IPS-NIHi11 (cell line): Measurements from ENCODE around the gene VPS39.

Experiments
- DNase-seq: peaks from one replicate; pipeline ENCODE4 v3.0.0; 2012; ENCODE audit warnings: mixed read lengths, low spot score

VPS39 gene

DNA sequence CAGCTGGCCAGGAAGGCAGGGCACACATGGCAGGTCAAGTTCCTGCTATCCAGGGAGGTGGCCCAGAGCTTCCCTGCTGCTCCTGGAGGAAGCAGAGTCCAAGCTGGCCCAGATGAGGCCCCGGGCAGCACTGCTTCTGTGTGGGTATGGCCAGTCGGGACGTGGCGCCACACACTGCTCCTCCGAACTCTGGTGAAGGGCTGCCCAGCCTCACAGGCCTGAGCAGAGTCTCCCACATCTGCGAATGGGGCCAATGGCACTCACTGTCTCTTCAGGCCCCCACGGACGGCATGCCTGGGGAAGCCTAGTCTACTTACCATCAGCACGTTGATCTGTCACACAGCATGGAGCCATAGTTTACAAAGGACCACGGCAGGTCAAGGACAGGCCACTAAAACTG is 49.2 kb downstream of the VPS39 start:
- DNase-seq: no peak

DNA sequence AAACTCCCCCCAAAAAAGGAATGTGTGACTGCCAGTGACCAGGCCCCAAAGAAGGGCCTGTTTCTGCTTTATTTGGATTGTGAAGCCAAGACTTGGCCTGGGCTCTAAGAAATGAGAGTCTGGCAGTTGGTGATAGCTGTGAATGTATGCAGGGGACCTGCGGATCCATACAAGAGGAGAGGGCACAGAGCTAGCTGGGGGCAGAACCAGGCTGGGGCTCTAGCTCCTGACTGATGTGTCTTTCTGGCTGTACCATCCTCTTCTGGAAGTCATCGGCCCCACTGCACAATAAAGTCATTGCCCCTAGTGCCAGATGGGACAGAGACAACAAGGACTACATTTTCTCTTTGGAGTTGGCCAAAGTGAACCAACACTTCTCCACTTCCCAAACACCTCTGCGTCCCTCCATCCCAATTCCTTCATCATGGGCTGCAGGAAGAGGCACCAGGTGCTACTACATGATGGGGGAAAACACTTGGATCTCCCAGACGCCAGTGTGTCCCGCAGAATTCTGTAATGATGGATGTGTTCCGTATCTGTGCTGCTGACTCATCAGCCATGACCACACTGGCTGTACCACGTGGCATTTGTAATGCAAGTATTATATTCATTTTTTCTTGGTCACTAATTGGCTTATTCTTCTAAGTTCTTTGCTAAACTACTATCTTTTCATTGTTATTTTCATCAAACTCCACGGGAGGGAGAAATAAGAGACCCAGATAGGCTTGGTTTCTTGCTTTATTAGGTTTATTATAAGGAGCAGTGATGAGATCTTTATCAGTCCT is 49.9 kb downstream of the VPS39 start:
- DNase-seq: no peak

DNA sequence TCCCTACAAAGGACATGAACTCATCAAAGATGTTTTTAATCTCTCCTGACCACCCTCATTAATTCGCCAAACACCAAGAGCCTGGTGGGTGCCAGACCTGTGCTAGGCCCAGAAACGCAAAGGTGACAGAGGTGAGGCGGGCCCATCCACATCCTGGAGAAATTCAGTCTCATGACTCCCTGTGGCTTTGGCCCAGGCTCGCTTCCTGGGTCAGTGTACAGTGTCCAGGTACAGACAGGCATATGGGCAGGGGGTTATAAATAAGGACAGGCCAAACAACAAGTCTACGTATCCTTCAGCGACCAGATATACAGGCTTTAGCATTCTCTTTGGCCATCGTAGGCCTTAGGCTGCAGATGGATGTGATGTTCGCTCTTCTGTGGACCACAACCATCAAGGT is 50.7 kb downstream of the VPS39 start:
- DNase-seq: no peak

DNA sequence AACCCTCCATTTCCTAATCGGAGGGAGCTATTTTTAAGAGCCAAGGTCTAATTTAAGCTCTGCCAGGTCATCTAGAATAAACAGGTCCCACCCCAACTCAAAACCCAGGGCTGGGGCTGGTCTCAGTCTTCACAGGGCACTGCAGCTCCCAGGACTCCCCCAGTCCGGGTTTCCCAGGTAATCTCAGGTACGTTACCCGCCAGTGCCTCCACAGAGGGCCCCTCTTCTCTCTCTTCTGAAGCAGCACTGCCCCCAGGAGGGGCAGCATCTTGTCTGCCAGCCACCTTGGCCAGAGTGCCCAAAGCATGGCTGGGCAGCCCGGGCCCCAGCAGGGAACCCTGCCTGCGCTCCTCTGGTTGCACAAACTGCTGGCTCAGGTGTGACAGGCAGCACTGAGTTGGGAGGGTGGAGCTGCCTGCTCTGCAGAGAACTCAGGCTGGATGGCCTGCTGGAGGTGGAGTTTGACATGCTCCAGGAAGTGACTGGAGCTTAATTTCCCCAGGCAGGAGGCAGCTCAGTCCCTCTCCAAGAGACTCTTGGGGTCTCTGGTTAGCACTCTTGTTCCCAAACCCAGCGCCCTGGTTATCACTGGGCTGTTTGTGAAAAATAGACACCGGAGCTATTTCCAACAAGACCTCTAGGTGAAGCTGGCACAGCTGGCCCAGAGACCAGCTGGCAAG is 51.7 kb downstream of the VPS39 start, which contains the start of gene PLA2G4F:
Gene PLA2G4F, minus strand, starts transcription at position 394 of the 680 bp plus-strand sequence. Its CDS starts 87 bp downstream, at position 307.
- peak; percentile 77 for DNase-seq

DNA sequence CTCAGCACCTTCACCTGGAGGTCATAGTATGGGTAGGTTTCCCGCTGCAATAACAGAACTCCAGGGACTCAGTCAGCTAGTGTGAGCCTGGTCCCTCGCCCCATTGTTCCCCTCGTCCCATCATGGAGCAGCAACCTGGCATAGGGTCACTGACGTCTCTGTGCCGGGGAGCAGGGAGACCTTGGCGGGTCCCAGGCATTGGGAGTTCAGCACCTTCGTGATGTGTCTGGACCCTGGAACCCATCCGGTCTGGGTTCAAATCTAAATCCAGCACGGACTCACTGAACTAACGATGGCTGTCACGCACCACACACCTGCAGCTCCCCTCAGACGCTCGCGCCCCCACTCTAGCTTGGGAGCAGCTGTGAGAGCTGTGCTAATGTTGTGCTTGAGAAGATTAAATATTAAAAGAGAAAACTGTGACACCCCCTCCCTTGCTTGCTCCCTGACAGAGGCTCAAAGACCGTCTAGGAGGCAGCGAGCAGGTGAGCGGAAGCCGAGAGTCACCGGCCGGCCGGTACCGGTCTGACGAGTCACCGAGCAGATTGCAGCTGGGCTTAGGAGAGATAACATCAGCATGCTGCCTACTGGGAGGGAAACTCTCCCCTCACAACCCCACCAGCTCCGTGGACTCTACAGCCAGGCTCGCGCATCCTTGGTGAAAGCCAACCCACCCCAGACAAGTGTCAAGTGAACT is 52.4 kb downstream of the VPS39 start:
- no peak for DNase-seq

DNA sequence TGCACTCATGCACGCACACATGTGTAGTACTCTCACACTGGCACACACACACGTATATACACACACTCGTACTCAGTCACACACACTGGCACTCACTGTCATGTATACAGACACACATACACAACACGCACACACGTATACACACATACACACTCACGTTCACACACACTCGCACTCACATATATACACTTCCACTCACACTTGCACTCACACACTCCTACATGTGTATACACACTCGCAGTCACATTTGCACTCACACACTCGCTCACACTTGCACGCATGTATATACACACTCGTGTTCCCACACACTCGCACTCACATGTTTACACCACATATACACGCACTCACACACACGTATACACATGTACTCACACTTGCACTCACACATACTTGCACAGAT is 53.1 kb downstream of the VPS39 start:
- DNase-seq: no peak

DNA sequence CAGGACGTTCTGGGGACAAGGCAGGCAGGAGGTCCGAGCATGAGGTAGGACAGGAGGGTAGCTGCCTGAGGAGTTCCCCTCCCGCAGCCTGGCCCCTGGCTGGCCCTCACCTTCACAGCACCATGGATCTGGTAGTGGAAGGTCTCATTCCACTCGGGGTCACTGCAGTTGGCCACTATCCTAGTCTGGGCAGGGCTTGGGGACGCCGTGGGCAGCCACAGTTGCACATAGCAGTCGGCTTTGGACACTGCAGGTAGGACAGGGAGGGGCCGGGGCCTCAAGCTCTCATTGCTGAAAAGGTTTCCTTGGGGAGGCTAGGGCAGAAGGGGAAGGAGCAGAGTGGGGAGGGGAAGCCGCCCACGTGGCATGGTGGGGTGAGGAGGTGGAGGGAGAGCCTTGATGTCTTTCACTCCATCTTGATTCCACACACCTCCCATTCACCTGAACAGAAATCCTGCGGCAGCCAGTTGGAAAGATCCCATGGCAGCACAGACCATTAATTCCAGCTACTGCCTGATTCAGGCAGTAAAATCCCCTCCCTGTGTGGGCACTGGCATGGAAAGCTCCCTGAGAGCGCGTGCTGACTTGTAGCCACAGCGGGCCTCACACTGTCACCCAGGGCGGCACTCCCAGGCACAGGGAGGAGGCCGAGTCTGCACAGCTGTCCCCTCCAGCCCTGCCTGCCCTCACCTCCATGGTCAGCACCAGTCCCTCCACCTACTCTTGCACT is 53.7 kb downstream of the VPS39 start:
- DNase-seq: no peak

DNA sequence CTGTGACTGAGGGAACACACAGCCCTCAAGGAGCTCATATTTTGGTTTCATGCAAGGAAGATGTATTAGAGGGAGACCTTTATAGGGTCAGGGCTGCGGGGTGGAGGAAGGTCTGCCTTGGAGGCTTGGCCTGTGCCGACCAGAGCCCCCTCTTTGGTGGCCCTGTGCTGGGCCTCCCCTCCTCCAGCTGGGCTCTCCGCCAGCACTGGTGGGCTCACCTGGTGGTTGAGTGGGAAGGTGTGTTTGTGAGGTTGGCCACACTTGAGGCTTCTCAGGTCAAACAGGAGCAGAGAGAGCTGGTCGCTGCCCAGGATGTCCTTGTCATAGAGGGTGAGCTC is 54.3 kb downstream of the VPS39 start:
- no peak for DNase-seq

DNA sequence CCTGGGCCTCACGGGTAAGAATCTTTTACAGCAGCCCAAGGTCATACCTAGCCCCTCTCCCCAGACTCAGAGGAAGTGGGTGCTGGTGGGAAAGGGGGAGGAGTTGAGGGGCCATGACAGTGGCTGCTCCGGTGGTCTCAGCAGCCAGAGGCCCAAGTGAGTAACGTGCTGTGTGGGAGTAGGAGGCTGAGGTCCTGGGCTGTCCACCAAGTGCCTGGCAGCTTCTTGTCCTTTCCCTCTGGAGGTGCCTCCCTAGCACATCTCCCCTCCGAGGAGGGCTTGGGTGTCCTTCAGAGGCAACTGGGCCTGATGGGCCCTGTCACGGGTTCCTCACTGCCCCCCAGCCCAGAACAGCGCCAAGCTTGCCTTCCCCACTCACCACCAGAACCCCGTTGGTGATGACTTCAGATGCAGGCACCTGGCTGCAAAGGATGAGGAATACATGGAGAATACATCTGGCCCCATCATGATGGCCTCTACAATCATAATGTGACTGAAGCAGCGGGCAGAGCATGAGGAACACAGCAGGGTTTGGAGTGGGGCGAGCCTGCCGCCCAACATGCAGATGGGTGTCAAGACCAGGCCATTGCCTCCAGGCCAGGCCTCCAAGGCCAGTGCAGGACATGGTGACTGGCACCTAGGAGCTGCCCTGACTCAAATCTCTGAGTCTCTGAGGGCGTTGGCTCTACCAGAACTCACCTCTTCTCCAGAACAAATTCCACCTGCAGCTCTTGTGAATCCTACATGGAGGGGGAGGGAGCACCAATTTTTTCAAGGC is 55.0 kb downstream of the VPS39 start:
- no peak for DNase-seq

DNA sequence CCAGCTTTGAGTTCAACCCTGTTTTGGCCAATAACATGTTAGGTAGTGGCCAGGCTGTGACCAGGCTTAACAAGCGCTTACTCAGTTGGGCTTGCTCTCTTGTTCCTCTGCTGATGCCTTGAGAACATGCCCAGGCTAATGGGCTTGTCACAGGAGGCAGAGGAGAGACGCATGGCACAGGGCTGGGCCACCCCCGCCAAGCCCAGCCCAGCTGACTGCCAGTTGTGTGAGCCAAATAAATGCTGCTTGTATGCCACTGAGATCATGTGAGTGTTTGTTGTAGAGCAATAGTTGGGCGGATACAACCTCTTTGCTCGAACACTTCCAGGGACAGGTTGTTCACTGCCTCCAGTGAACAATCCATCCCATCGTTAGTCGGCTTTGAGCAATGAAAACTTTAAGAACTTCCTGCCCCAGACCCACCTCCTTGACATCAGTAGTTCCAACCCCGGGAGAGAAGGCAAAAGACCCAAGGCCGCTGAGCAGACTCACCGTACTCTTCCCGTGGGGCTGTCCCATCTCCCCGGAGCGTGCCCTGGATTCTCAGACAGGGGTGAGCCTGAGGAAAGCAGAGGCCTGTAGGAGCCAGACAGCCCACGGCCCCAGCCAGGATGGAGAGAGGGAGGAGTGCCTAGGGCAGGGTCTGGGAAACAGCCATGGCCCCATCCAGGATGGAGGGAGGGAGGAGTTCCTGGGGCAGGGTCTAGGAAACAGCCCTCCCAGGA is 55.7 kb downstream of the VPS39 start:
- DNase-seq: no peak

DNA sequence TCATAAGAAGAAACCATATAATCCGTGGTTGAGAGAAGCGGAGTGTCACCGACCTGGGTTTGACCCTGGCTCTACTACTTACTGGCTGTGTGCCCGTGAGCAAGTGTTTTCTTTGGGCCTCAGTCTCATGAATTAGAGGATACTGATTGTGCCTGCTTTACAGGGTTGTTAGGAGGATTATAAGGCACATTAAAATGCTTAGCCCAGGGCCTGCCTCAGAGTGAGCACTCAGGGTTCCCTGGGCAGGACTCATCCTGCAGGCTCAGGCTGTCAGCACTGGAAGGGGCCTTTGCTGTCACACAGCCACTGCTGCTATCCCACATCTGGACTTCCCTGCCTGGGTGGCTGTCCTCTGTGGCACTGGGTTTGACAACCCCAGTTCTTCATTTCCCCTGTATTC is 56.4 kb downstream of the VPS39 start:
- DNase-seq: no peak

DNA sequence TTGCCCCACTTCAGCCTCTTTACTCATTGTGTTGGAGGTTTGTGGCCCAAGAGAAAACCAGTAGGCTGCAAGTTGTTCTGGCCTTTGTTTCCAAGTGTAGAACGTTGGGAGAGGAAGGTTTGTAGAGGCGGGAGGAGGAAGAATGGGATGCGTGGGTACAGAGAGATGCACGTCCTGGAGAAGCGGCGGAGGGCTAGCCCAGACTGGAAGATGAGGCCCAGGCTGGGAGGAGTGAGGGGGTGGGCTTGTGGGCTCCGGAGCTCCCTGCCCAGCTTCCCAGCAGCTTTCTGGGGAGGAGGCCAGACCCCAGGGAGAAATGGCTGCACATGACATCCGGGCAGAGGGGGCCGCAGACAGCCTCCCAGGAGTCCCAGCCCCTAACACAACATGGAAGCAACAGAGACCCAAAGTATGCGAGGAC is 57.0 kb downstream of the VPS39 start:
- DNase-seq: no peak

DNA sequence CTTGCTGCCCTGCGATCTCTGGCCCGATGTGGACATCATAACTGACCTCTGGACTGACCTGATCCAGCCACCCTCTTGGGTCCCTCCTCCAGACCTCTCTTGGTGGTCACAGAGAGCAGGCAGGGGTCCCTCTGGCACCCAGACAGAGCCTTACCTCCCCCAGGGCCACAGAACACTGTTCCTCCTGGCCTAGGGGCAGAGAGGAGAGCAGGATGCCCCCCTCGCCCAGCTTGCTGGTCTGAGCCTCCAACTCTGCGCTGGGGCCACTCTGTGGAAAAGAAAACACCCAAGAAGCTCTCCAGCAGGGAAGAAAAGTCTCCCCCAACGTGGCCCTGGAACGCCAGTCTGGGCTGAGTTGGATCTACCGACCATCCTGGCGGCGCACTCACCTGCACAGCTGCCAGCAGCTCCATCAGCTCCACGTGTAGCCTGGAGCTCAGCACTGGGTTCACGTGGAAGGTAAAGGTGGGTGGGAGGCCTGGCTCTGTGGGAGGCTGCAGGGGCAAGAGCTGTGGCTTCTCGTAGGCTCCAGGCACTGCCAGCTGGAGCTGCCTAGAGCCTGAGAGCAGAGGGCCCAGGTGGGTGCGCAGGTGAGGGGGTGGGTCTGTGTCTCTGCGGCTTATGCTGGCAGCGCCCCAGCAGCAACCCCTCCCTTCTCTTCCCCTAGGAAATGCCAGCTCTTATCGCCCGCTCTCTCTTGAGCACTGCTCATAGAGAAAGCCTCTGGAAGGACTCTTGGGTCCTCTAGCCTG is 57.7 kb downstream of the VPS39 start:
- DNase-seq: no peak

DNA sequence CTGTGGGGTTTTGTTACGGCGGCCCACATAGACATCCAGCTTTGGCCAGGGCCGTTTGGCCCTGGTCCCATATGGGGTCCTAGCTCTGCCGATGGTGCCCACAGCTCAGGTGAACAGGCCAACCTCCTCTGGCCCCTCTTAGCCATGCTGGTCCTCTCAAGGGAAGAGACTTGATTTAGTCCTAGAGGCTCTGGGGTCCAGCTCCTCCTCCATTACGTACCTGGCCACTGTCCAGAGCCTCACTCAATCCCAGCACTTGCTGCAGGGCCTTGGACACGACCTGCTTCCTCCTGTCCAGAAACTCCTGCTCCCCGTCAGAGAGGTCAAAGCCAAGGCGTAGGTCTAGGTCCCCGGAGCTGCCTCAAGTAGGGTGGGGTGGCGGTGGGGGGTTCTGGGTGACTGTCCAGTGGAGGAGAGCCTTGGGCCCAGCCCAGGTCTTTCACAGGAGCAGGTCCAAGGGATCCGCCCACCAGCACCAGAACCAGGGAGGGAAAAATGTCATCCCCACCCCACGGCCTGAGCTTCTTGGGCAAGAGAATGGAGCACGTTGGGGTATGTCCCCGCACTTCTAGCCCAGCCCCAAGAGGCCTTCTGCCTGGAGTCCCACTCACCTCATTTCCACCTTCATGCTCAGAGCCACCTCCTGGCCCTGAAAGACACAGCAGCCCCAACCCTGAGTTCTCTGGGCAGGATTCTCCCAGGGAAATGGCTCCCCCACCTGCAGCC is 58.4 kb downstream of the VPS39 start:
- peak; percentile 54 for DNase-seq

DNA sequence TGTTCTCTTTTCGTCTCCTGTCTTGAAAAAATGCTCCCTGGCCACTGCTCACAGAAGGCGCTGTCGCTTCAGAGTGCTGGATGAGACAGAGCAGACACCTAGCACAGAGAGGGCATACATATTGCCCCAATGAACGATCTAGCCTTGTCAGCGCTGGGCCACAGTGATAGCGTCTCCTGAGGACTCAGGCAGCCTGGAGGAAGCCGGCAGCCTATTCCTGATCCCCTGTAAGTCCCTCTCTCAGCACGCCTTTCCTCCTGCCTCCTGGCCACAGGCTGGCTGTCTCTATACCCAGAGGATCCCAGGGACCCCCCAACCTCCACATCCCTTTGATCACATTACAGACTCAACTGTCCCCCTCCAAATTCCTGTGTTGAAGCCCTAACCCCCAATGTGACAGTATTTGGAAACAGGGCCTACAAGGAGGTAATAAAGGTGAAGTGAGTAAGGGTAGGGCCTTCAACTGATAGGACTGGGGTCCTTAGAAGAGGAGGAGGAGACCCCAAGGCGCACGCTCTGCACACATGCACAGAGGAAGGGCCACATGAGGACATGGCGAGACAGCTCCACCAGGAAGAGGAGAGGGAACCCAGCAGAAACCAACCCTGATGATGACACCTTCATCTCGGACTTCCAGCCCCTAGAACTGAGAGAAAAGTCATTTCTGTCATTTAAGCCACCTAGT is 59.2 kb downstream of the VPS39 start:
- DNase-seq: no peak

DNA sequence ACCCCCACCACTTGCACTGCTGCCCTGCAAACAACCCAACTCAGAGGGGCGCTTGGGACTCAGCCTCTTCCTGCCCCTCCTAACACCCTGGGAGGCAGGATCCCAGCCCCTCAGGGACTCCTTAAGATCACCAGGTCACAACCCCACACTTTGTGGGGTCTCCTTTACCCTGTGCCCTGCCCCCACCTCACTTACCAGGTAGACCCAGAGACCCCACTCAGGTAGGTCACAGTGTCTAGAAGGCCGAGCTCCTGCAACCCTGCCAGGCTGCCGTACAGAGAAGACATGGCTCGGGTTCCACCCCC is 60.7 kb downstream of the VPS39 start:
- no peak for DNase-seq

DNA sequence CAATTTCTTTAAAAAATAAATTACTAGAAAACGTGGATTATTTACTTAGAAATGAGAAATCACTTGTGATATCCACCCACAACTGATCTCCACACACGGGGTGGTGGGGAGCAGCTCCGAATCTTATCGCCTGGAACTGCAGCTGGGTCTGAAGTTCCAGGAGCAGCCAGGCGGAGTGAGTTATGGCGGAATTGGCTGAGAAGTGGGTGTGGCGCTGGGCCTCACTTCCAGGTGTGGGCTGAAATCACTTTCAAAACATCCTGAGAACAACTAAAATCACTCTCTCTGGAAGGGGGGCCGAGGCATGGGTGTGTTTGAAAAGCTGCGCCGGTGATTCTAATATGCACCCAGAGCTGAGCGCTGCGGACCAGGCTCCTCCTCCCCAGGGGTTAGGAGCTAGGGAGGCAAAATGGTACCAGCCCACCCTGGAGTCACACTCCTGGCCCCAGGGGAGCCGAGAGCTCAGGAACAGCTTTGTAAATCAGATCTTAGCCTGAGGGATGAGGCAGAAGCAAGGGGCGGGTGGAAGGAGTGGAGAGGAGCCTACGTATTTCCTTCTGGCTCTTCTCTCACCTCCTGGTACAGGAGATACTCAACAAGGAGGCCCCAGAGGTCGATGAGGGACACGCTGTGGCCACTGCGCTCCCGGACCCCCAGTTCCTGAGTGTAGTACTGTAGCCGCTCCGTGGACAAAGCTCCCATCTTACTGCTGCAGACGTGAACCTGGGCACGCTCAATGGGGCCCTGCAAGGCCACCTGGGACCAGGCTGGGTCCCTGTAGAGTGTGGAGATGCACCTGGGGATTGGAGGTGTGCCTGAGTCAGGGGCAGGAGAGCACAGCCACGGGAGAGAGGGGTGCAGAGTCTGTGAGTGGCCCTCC is 61.3 kb downstream of the VPS39 start:
- DNase-seq: no peak
